ENCODE data around the gene ZNF217.
"Not testable (repeated sequence)": the region's sequence is repeated elsewhere in the genome, so short reads cannot be mapped to it uniquely, and the experiment has no call there.

Gene ZNF217

GRCh38 chr20:53618490-53619000, 24.9 kb upstream of the ZNF217 start:
- H3K27me3 ChIP-seq (replicated peaks; ENCODE audit: control insufficient read depth, insufficient read depth, low read length); H3K4me3 ChIP-seq (ENCODE audit: low read length); H3K36me3 ChIP-seq (ENCODE audit: control insufficient read depth, insufficient read depth, low read length, severe bottlenecking); H3K9ac ChIP-seq (ENCODE audit: low read length); DNase-seq (ENCODE audit: low read depth); H3K9me3 ChIP-seq (ENCODE audit: control insufficient read depth, low read length): not testable (repeated sequence)
- peaks cover 39% of the 10 kb centered on the region for H3K4me1 ChIP-seq (ENCODE audit: control insufficient read depth, insufficient read depth, low read length)

- H3K9me3 ChIP-seq (ENCODE audit: control insufficient read depth, low read length) = no peaks in the 10 kb centered on the region
- DNase-seq (ENCODE audit: low read depth) = peak; percentile 52
- H3K9ac ChIP-seq (ENCODE audit: low read length) = no peak overlapping the region
- peaks cover 38% of the 10 kb centered on the region for H3K4me1 ChIP-seq (ENCODE audit: control insufficient read depth, insufficient read depth, low read length)
- no peaks in the 10 kb centered on the region for H3K36me3 ChIP-seq (ENCODE audit: control insufficient read depth, insufficient read depth, low read length, severe bottlenecking)
- no peaks in the 10 kb centered on the region for H3K27me3 ChIP-seq (replicated peaks; ENCODE audit: control insufficient read depth, insufficient read depth, low read length)
- no peak overlapping the region for H3K4me3 ChIP-seq (ENCODE audit: low read length)
Observed at GRCh38 chr20:53617791-53618489, 24.3 kb upstream of the ZNF217 start.

- not testable (repeated sequence) for H3K27me3 ChIP-seq (replicated peaks; ENCODE audit: control insufficient read depth, insufficient read depth, low read length); DNase-seq (ENCODE audit: low read depth); H3K36me3 ChIP-seq (ENCODE audit: control insufficient read depth, insufficient read depth, low read length, severe bottlenecking); H3K4me3 ChIP-seq (ENCODE audit: low read length); H3K9ac ChIP-seq (ENCODE audit: low read length); H3K9me3 ChIP-seq (ENCODE audit: control insufficient read depth, low read length)
- H3K4me1 ChIP-seq (ENCODE audit: control insufficient read depth, insufficient read depth, low read length) = peaks cover 30% of the 10 kb centered on the region
Observed at GRCh38 chr20:53616489-53616888, 22.9 kb upstream of the ZNF217 start.

- H3K4me3 ChIP-seq (ENCODE audit: low read length) = no peak overlapping the region
Observed at GRCh38 chr20:53613748-53614147, 20.1 kb upstream of the ZNF217 start.

GRCh38 chr20:53612289-53612688, 18.6 kb upstream of the ZNF217 start:
- H3K9ac ChIP-seq (ENCODE audit: low read length); DNase-seq (ENCODE audit: low read depth); H3K36me3 ChIP-seq (ENCODE audit: control insufficient read depth, insufficient read depth, low read length, severe bottlenecking); H3K9me3 ChIP-seq (ENCODE audit: control insufficient read depth, low read length); H3K4me3 ChIP-seq (ENCODE audit: low read length); H3K27me3 ChIP-seq (replicated peaks; ENCODE audit: control insufficient read depth, insufficient read depth, low read length): not testable (repeated sequence)
- H3K4me1 ChIP-seq (ENCODE audit: control insufficient read depth, insufficient read depth, low read length) = peaks cover 38% of the 10 kb centered on the region

More at GRCh38 chr20:53613748-53614147, 20.1 kb upstream of the ZNF217 start:
- Histone ChIP-seq H3K4me1 (ENCODE audit: control insufficient read depth, insufficient read depth, low read length) (peaks cover 35% of the 10 kb centered on the region), H3K36me3 (ENCODE audit: control insufficient read depth, insufficient read depth, low read length, severe bottlenecking) (no peaks in the 10 kb centered on the region), H3K27me3 (replicated peaks; ENCODE audit: control insufficient read depth, insufficient read depth, low read length) (no peaks in the 10 kb centered on the region), H3K9ac (ENCODE audit: low read length) (peak overlapping the region; percentile 17), H3K9me3 (ENCODE audit: control insufficient read depth, low read length) (no peaks in the 10 kb centered on the region)
- peak; percentile 66 for DNase-seq (ENCODE audit: low read depth)

GRCh38 chr20:53611449-53611894, 17.8 kb upstream of the ZNF217 start:
- H3K4me3 ChIP-seq (ENCODE audit: low read length) = peak overlapping the region; percentile 39
- no peaks in the 10 kb centered on the region for H3K27me3 ChIP-seq (replicated peaks; ENCODE audit: control insufficient read depth, insufficient read depth, low read length)
- H3K36me3 ChIP-seq (ENCODE audit: control insufficient read depth, insufficient read depth, low read length, severe bottlenecking) = no peaks in the 10 kb centered on the region
- DNase-seq (ENCODE audit: low read depth) = peak; percentile 94
- H3K9me3 ChIP-seq (ENCODE audit: control insufficient read depth, low read length) = no peaks in the 10 kb centered on the region
- H3K4me1 ChIP-seq (ENCODE audit: control insufficient read depth, insufficient read depth, low read length) = peaks cover 41% of the 10 kb centered on the region
- peak overlapping the region; percentile 74 for H3K9ac ChIP-seq (ENCODE audit: low read length)

GRCh38 chr20:53609491-53610445, 16.1 kb upstream of the ZNF217 start:
- Histone ChIP-seq H3K9me3 (ENCODE audit: control insufficient read depth, low read length) (no peaks in the 10 kb centered on the region), H3K36me3 (ENCODE audit: control insufficient read depth, insufficient read depth, low read length, severe bottlenecking) (no peaks in the 10 kb centered on the region), H3K4me1 (ENCODE audit: control insufficient read depth, insufficient read depth, low read length) (peaks cover 49% of the 10 kb centered on the region), H3K27me3 (replicated peaks; ENCODE audit: control insufficient read depth, insufficient read depth, low read length) (no peaks in the 10 kb centered on the region), H3K9ac (ENCODE audit: low read length) (peak overlapping the region; percentile 51), H3K4me3 (ENCODE audit: low read length) (no peak overlapping the region)
- DNase-seq (ENCODE audit: low read depth) = peak; percentile 41

GRCh38 chr20:53608456-53609452, 15.1 kb upstream of the ZNF217 start:
- Histone ChIP-seq H3K4me1 (ENCODE audit: control insufficient read depth, insufficient read depth, low read length) (peaks cover 43% of the 10 kb centered on the region), H3K9ac (ENCODE audit: low read length) (peak overlapping the region; percentile 51), H3K36me3 (ENCODE audit: control insufficient read depth, insufficient read depth, low read length, severe bottlenecking) (no peaks in the 10 kb centered on the region), H3K4me3 (ENCODE audit: low read length) (peak overlapping the region; percentile 1), H3K27me3 (replicated peaks; ENCODE audit: control insufficient read depth, insufficient read depth, low read length) (no peaks in the 10 kb centered on the region), H3K9me3 (ENCODE audit: control insufficient read depth, low read length) (no peaks in the 10 kb centered on the region)
- no peak for DNase-seq (ENCODE audit: low read depth)

- H3K9me3 ChIP-seq (ENCODE audit: control insufficient read depth, low read length) = no peaks in the 10 kb centered on the region
- peaks cover 36% of the 10 kb centered on the region for H3K4me1 ChIP-seq (ENCODE audit: control insufficient read depth, insufficient read depth, low read length)
- H3K4me3 ChIP-seq (ENCODE audit: low read length) = no peak overlapping the region
- H3K27me3 ChIP-seq (replicated peaks; ENCODE audit: control insufficient read depth, insufficient read depth, low read length) = no peaks in the 10 kb centered on the region
- H3K36me3 ChIP-seq (ENCODE audit: control insufficient read depth, insufficient read depth, low read length, severe bottlenecking) = no peaks in the 10 kb centered on the region
- no peak overlapping the region for H3K9ac ChIP-seq (ENCODE audit: low read length)
- DNase-seq (ENCODE audit: low read depth) = no peak
Observed at GRCh38 chr20:53608071-53608455, 14.4 kb upstream of the ZNF217 start.

- no peaks in the 10 kb centered on the region for H3K36me3 ChIP-seq (ENCODE audit: control insufficient read depth, insufficient read depth, low read length, severe bottlenecking)
- no peak overlapping the region for H3K9ac ChIP-seq (ENCODE audit: low read length)
- H3K4me3 ChIP-seq (ENCODE audit: low read length) = no peak overlapping the region
- no peaks in the 10 kb centered on the region for H3K9me3 ChIP-seq (ENCODE audit: control insufficient read depth, low read length)
- H3K4me1 ChIP-seq (ENCODE audit: control insufficient read depth, insufficient read depth, low read length) = peaks cover 30% of the 10 kb centered on the region
- peak; percentile 44 for DNase-seq (ENCODE audit: low read depth)
- no peaks in the 10 kb centered on the region for H3K27me3 ChIP-seq (replicated peaks; ENCODE audit: control insufficient read depth, insufficient read depth, low read length)
Observed at GRCh38 chr20:53606364-53606985, 12.8 kb upstream of the ZNF217 start.

All from adipocyte (in vitro differentiated cells).